ENCODE data around the gene ABCA2.

The ABCA2 gene

GRCh38 chr9:136963341-136963740, 64.7 kb downstream of the ABCA2 start:
- DNase-seq, result no peak

- no peak for DNase-seq
Measured at GRCh38 chr9:136962701-136963248, 65.3 kb downstream of the ABCA2 start.

- DNase-seq, result no peak
Measured at GRCh38 chr9:136962163-136962562, 65.9 kb downstream of the ABCA2 start.

- no peak for DNase-seq
Measured at GRCh38 chr9:136961279-136962065, 66.6 kb downstream of the ABCA2 start.

- DNase-seq, result no peak
Measured at GRCh38 chr9:136960938-136961275, 67.1 kb downstream of the ABCA2 start.

- no peak for DNase-seq
Measured at GRCh38 chr9:136960212-136960937, 67.7 kb downstream of the ABCA2 start.

GRCh38 chr9:136958898-136959850, 68.9 kb downstream of the ABCA2 start:
- DNase-seq, result no peak

- DNase-seq, result no peak
Measured at GRCh38 chr9:136958473-136958872, 69.6 kb downstream of the ABCA2 start.

GRCh38 chr9:136957901-136958300, 70.1 kb downstream of the ABCA2 start:
- no peak for DNase-seq

- no peak for DNase-seq
Measured at GRCh38 chr9:136957461-136957860, 70.6 kb downstream of the ABCA2 start.

All from T1000 (cell line).